ENCODE results near the gene PRM3.

PRM3 gene

DNA sequence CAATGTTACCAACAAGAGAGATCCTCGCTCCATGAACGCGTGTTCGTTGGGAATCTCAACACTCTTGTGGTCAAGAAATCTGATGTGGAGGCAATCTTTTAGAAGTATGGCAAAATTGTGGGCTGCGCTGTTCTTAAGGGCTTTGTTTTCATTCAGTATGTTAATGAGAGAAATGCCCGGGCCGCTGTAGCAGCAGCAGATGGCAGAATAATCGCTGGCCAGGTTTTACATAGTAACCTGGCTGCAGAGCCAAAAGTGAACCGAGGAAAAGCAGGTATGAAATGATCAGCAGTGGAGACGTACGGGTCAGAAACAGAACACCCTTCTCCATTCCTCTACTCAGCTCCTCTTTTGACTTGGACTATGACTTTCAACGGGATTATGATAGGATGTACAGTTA lies 30.8 kb downstream of the PRM3 start:
- DNase-seq, result peak; percentile 13

DNA sequence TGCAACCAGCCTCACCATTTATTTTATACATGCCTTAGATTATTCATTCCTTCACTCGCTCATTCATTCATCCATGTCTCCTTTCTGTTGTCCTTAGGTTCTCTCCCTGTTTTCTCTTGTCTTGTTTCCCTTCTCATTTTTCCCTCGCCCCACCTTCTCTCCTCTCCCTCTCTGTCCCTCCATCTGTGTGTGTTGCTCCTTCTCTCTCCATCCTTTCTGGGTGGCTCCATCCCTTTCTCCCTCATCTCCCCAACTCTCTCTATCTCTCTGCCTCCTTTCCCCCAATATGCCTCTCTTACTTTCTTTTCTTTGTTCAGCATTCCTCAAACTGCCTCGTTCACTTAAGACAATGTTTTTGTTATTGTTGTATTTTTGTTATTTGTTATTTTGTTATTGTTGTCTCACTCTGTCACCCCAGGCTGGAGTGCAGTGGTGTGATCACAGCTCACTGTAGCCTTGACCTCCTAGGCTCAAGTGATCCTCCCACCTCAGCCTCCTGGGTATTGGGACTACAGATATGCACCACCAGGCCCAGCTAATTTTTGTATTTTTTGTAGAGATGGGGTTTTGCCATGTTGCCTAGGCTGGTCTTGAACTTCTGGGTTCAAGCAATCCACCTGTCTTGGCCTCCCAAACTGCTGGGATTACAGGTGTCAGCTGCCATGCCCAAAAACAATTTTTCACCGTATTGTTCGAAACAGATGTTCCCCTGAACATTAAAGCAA lies 31.8 kb downstream of the PRM3 start:
- no peak for DNase-seq

DNA sequence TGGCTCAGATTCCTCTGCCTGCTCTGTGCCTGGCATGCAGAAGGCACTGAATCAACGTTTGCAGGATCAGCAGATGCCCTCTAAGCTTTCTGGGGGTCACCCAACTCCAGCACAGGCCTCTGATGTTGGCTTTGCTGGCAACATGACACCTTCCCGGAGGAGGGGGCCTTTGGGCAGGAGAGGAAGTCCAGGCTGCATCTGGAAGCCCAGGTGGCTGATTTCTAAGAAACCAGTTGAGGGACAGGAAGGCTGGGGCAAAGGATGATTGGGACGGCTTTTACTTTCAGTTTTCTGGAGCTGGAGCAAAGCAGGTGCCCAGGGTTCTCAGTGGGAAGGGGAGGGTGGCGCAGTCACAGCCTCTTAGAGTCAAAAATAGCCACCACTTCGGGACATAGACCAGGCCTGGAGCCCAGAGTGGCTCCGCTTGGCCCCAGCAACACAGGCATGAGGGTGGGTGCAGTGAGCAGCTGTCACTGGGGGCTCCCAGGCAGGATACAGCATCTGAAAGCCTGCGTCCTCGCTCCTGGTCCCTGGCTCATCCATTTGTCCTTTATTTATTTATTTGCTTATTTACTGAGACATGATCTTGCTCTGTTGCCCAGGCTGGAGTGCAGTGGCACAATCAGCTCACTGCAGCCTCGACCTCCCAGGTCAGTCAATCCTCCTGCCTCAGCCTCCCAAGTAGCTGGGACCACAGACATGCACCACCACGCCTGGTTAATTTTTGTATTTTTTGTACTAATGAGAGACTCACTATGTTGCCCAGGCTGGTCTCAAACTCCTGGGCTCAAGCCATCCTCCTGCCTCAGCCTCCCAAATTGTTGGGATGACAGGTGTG lies 32.6 kb downstream of the PRM3 start:
- peak; percentile 8 for DNase-seq

DNA sequence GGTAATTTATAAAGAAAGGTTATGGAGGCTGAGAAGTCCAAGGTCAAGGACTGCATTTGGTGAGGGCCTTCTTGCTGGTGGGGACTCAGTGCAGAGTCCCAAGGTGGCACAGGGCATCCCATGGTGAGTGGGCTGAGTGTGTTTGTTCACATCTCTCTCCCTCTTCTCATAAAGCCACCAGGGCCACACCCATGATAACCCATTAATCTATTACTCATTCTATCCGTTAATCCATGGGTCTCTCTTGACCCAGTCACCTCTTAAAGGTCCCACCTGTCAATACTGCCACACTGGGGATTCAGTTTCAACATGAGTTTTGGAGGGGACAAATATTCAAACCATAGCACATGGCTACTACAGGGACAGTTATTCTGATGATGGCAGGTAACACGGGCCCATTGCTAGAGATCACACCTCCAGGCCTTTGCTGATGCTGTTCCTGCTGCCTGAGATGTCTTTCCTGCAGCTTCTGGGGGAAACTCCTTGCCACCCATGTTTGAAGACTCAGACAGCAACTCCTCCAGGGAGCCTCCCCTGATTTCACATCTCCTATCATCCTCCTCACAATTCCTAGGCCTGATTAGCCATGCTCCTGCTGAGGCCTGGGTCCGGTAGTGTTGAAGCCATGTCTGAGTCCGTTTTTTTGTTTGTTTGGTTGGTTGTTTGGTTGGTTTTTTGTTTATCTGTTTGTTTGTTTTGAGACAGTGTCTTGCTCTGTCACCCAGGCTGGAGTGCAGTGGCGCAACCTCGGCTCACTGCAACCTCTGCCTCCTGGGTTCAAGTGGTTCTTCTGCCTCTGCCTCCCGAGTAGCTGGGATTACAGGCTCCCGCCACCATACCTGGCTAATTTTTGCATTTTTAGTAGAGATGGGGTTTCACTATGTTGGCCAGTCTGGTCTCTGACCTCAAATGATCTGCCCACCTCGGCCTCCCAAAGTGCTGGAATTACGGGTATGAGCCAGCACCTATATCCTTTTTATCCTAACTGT lies 33.5 kb downstream of the PRM3 start:
- no peak for DNase-seq

GRCh38 chr16:11238272-11239202 lies 34.9 kb downstream of the PRM3 start:
- no peak for DNase-seq

DNA sequence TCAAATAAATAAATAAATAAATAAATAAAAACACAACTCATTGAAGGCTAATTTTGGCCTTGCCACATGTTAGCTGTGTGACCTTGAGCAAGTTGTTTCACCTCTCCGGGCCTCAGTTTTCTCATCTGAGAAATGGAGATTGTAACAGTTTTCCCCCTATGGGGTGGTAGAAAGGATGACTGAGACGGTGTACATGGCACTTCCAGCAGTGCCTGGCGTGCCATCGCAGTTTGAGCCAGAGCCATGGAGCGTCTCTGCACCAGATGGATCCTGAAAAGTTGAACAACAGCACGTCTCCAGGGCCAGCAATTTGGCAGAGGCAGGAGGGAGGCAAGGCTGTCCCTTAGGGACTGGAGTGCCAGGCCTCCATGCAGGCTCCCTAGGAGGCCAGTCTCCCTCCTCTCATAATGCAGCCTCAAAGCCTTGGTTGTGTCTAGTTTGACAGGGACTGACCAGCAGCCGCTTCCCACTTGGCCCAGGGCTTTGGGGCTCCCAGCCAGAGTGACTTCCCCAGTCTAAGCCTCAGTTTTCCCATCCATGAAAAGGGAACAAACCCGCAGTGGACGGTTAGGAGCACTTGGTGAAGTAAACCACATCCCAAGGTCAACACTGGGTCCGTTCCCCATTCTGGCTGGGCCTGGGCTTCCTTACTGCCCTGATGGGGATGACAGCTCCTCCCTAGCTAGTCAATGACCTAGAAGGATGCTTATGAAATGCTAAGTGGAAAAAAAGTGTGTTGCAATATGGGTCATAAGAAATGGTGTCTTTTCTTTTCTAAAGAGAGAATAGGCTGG lies 36.8 kb downstream of the PRM3 start:
- DNase-seq, result no peak

DNA sequence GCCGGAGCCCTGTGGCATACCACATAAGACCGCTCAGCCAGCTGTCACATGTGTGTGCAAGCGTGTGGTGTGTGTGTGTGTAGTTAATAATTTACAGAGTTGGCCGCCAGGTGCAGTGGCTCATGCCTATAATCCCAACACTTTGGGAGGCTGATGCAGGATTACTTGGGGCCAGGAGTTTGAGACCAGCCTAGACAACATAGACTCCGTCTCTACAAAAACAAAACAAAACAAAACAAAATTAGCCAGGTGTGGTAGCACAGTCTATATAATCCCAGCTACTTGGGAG lies 37.8 kb downstream of the PRM3 start:
- DNase-seq, result no peak

DNA sequence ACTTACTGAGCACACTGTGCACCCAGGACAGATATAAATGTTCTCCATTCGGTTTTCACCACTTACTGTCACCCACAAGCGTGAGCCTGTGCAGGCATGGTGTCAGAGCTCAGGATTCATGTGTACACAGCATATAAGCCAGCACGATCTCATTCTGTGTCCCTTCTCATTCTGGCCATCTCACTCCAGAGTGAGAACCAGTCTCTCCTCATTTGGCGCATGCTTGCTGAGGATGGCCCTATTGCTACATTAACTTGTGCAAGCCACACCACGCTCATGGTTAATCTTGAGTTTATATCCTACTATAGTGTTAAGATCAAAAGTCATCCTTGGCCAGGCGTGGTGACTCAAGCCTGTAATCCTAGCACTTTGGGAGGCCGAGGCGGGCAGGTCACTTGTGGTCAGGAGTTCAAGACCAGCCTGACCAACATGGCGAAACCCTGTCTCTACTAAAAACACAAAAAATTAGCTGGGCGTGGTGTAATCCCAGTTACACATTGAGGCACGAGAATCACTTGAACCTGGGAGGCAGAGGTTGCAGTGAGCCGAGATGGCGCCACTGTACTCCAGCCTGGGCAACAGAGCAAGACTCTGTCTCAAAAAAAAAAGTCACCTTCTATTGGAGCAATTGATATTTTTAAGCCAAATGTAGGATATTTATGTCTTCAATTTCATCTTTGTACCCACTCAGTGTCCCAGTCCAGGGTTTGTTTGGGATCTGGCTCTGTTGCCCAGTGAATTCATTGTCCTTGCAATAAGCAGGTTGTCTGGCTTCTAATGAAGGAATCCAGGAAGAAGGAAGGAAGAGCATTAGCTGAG lies 38.3 kb downstream of the PRM3 start:
- DNase-seq, result no peak

DNA sequence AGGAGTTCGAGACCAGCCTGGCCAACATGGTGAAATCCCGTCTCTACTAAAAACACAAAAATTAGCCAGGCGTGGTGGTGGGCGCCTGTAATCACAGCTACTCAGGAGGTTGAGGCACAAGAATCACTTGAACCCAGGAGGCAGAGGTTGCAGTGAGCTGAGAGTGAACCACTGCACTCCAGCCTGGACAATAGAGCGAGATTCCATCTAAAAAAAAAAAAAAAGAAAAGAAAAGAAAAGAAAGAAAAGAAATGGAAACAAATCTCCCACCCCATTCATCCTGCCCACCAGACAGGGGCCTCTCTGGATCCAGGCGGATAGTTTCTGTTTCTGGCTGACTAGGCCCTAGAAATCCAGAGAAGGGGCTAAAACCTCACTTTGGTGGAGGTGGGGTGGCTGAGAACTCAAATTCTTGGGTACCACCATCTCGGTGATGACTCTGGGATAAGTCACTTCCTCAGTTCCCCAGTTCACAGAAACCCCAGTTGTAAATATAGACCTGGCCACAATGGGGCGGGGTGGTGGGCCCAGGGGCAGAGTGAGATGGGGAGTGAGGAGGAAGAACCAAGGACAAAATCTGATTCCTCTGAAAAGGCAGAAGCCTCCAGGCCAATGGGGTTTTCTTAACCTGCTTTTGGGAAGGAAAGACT lies 39.6 kb downstream of the PRM3 start:
- no peak for DNase-seq

DNA sequence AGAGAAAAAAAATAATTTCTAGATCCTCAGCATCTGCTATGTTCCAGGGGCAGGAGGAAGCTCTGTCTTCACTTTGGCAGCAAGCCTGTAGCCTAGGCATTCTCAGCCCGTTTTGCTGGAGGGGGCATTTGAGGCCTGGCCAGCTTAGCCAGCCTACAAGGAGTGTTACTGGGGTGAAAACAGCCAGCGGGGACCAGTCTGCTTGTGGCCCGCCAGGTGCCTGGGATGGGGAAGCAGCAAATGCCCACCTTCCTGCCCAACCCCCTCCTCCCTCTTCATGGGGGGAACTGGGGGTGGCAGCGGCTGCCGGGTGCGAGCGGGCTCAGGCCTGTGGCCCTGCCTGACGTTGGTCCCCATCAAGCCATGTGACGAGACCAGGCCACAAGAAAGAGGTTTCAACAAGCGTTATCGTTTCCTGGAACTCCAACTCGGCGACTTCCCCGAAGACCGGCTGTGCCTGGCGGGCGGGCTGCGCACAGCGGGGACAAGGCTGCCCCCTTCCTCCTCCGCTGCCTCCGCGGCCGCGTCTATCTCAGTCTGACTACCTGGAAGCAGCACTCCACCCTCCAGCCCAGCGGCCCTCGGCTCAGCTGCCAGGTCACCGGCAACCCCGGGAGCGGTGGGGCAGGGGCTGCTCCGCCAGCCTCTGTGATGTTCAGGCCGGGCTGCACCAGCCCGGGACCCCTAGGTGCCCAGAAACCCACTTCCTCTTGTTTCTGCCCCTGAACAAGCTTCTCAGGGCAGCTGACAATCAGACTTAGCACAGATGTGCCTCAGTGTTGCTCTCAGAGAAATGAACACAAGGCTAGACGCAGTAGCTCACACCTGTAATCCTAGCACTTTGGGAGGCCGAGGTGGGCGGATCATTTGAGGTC lies 40.3 kb downstream of the PRM3 start:
- DNase-seq, result no peak

DNA sequence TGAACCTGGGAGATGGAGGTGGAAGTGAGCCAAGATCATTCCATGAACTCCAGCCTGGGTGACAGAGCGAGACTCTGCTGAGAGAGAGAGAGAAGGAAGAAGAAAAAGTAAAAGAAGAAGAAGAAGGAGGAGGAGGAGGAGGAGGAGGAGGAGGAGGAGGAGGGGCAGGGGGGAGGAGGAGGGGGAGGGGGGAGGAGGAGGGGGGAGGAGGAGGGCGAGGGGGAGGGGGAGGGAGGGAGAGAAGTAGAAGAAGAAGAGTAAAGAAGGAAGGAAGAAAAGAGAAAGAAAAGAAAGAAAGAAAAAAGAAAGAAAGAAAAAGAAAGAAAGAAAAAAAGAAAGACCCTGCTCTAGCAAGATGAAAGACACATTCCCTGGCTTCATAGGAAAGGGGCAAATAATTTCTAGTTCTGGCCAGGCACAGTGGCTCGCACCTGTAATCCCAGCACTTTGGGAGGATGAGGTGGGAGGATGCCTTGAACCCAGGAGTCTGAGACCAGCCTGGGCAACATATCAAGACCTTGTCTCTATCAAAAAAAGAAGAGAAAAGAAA lies 41.1 kb downstream of the PRM3 start:
- DNase-seq, result no peak

GRCh38 chr16:11231367-11231970 lies 42.0 kb downstream of the PRM3 start:
- no peak for DNase-seq

DNA sequence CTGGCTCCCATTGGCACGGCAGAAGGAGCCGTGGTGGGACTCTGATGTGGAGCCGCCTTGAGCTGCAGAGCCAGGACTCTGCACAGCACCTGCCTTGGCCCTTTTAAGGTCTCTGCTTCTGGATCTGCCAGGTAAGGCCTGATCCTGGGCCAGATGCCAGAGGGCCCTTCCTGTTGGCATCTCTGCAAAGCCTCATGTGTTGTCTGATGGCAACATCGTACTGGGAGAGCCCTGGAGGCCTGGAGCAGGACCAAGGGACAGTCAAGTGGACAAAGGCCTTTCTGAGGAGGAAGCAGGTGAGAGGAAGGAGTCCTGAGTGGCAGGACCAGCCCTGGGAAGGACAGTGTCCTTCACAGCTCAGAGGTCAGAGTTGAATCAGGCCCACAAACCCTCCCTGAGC lies 43.5 kb downstream of the PRM3 start:
- DNase-seq, result no peak

GRCh38 chr16:11229432-11229831 lies 44.0 kb downstream of the PRM3 start:
- no peak for DNase-seq

DNA sequence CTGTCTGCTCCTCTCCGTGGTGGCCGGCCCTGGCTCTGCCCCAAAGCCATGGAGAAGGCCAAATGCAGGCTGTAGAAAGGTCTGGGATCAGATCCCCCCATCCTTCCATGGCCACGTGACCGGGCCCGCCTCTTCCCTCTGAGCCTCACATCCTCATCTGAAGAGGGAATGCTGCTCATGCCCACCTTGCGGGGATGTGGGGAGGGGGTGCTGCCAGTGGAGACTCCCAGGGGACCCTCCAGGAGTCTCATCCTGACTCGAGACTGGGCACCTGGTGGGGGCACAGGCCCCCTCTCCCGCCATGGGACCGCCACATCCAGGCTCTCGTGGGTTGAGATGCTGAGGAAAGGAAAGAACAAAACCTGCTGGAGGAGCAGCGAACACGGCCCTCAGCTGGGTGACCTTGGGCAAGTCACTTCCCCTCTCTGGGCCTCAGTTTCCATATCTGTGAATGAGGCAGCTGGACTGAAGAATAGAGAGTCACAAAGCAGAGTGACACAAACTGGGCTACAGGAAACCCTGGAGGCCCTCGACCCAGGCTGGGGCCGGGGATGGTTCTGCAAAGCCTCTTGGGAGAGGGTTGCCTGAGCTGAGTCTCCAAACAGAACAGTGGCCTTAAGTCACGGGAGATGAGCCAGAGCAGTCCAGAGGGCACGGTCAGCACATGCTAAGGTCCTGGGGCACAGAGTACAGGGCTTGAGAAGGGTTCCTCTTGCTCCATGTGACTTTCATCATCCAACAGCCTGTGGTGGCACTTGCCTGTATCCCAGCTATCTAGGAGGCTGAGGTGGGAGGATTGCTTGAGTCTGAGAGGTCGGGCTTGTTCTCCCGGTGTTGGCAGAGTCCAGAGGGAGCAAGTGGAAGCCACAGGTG lies 47.5 kb downstream of the PRM3 start:
- DNase-seq, result no peak

DNA sequence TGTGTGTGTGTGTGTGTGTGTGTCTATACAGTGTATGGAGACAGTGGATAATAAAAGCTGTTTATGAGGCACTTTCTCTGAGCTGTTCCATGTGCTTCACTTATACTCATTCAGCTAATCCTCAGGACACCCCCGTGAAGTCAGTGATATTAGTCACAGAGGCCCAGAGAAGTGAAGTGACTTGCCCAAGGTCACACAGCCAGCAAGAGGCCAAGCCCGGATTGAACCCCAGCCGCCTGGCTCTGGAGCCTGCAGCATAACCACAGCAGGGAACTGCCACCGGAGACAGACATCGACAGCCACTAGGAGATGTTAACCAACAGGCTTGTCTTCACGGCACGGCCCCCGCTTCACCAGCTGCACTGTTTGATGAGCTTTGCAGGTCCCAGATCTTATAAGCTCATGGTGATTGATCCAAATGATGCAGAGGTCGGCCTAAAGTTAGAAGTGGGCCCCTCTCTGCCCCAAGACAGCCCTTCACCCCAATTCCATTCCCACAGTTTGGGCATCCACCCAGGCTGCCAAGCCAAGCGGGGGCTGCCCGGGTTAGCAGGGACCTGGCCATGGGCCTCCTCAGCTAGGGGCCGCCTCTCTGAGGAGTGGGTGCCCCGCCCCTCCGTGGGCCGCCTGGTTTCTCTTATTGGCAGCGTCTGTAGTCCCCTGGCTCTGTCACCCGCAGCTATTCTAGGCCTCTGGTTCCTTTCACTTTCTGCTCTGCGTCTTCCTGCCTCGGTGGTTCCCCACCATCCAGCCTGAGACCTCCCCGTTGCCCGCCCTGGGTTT lies 48.3 kb downstream of the PRM3 start:
- DNase-seq, result no peak

Measured in NCI-H510A treated with DMSO at 0.1 percent for 48 hours (cell line).